Glutamatergic neuron (in vitro differentiated cells): Measurements from ENCODE around the gene KCNMB2. TPM values are rescaled to one million over a fixed set of nuclear protein-coding genes. Genes with fewer than 3 reads are reported as not detected.

Experiments
- DNase-seq: peaks from one replicate; pipeline ENCODE4 v3.0.0; 2022
- H3K27ac Mint-ChIP-seq: one replicate; pipeline ENCODE4 v1.8.0; 2020; ENCODE audit warnings: mild to moderate bottlenecking, mixed read lengths, inconsistent platforms; ENCODE audit not compliant: unreplicated experiment
- H3K27me3 Mint-ChIP-seq: one replicate; pipeline ENCODE4 v1.8.0; 2020; ENCODE audit warnings: mild to moderate bottlenecking, moderate library complexity, mixed read lengths, inconsistent platforms; ENCODE audit not compliant: unreplicated experiment
- H3K36me3 Mint-ChIP-seq: one replicate; pipeline ENCODE4 v1.8.0; 2020; ENCODE audit warnings: mild to moderate bottlenecking, mixed read lengths, inconsistent platforms; ENCODE audit not compliant: unreplicated experiment
- H3K4me1 Mint-ChIP-seq: one replicate; pipeline ENCODE4 v1.8.0; 2020; ENCODE audit warnings: mild to moderate bottlenecking, low read depth, mixed read lengths, inconsistent platforms; ENCODE audit not compliant: unreplicated experiment
- H3K4me3 Mint-ChIP-seq: one replicate; pipeline ENCODE4 v1.8.0; 2020; ENCODE audit warnings: mild to moderate bottlenecking, mixed read lengths, inconsistent platforms; ENCODE audit not compliant: unreplicated experiment
- H3K9me3 Mint-ChIP-seq: one replicate; pipeline ENCODE4 v1.8.0; 2020; ENCODE audit warnings: mild to moderate bottlenecking, moderate library complexity, mixed read lengths, inconsistent platforms; ENCODE audit not compliant: unreplicated experiment
- total RNA-seq: library from RNA; stranded (reverse); fragmentation: NEBNext Ultra II Directional; extraction: Animal tissue kit (Norgen Biotek cat#: 25700); gene quantifications from one replicate; pipeline ENCODE4 v1.2.1, GENCODE V29; 2021; ENCODE audit not compliant: unreplicated experiment
- TF ChIP-seq, protein P1 (sequence below): fragments of 200-600 bp; sonication (generic); IDR thresholded peaks from one replicate; pipeline ENCODE4 v1.5.0; 2021; ENCODE audit not compliant: partially characterized antibody, unreplicated experiment

KCNMB2 gene
- total RNA-seq, 1 donor from 2014 or later: 0.47 TPM

- no peak overlapping the region for H3K4me3 Mint-ChIP-seq
- TF ChIP-seq, protein P1, sequence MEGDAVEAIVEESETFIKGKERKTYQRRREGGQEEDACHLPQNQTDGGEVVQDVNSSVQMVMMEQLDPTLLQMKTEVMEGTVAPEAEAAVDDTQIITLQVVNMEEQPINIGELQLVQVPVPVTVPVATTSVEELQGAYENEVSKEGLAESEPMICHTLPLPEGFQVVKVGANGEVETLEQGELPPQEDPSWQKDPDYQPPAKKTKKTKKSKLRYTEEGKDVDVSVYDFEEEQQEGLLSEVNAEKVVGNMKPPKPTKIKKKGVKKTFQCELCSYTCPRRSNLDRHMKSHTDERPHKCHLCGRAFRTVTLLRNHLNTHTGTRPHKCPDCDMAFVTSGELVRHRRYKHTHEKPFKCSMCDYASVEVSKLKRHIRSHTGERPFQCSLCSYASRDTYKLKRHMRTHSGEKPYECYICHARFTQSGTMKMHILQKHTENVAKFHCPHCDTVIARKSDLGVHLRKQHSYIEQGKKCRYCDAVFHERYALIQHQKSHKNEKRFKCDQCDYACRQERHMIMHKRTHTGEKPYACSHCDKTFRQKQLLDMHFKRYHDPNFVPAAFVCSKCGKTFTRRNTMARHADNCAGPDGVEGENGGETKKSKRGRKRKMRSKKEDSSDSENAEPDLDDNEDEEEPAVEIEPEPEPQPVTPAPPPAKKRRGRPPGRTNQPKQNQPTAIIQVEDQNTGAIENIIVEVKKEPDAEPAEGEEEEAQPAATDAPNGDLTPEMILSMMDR: no peak
- peaks cover 18% of the 10 kb centered on the region for H3K4me1 Mint-ChIP-seq
- no peak overlapping the region for H3K27ac Mint-ChIP-seq
- no peaks in the 10 kb centered on the region for H3K27me3 Mint-ChIP-seq
- no peaks in the 10 kb centered on the region for H3K36me3 Mint-ChIP-seq
- no peaks in the 10 kb centered on the region for H3K9me3 Mint-ChIP-seq
- no peak for DNase-seq
Observed at GRCh38 chr3:178805741-178806140, 269.5 kb downstream of the KCNMB2 start.

GRCh38 chr3:178806651-178807050 lies 270.4 kb downstream of the KCNMB2 start:
- no peaks in the 10 kb centered on the region for H3K27me3 Mint-ChIP-seq
- H3K9me3 Mint-ChIP-seq: no peaks in the 10 kb centered on the region
- DNase-seq: no peak
- TF ChIP-seq, protein P1: no peak
- H3K4me3 Mint-ChIP-seq: no peak overlapping the region
- H3K27ac Mint-ChIP-seq: no peak overlapping the region
- H3K36me3 Mint-ChIP-seq: no peaks in the 10 kb centered on the region
- H3K4me1 Mint-ChIP-seq: peaks cover 19% of the 10 kb centered on the region

GRCh38 chr3:178807694-178808093 lies 271.5 kb downstream of the KCNMB2 start:
- TF ChIP-seq, protein P1: no peak
- H3K27ac Mint-ChIP-seq: no peak overlapping the region
- H3K4me1 Mint-ChIP-seq: peaks cover 20% of the 10 kb centered on the region
- no peak for DNase-seq
- H3K36me3 Mint-ChIP-seq: no peaks in the 10 kb centered on the region
- no peak overlapping the region for H3K4me3 Mint-ChIP-seq
- no peaks in the 10 kb centered on the region for H3K27me3 Mint-ChIP-seq
- no peaks in the 10 kb centered on the region for H3K9me3 Mint-ChIP-seq

DNA sequence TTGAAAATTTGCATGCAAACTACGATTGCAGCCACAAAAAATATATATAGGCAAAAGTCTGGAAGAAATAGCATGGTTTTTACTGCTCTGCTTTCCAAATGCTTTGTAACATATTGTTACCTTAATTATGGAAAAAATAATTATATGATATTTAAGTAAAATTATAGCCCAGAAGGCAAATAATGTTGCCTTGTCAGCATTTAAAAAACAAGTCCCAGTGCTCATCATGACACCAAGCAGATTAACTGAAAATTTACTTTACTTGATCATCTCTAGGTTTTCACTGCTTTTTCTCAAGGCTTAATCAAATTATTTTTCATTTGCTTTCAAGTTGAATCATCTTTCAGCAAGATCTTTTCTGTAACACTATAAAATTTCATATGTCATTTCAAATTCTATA lies 272.5 kb downstream of the KCNMB2 start:
- no peak for DNase-seq
- H3K27ac Mint-ChIP-seq: no peak overlapping the region
- H3K36me3 Mint-ChIP-seq: no peaks in the 10 kb centered on the region
- no peaks in the 10 kb centered on the region for H3K9me3 Mint-ChIP-seq
- no peaks in the 10 kb centered on the region for H3K27me3 Mint-ChIP-seq
- no peak overlapping the region for H3K4me3 Mint-ChIP-seq
- H3K4me1 Mint-ChIP-seq: peaks cover 10% of the 10 kb centered on the region
- TF ChIP-seq, protein P1: no peak

DNA sequence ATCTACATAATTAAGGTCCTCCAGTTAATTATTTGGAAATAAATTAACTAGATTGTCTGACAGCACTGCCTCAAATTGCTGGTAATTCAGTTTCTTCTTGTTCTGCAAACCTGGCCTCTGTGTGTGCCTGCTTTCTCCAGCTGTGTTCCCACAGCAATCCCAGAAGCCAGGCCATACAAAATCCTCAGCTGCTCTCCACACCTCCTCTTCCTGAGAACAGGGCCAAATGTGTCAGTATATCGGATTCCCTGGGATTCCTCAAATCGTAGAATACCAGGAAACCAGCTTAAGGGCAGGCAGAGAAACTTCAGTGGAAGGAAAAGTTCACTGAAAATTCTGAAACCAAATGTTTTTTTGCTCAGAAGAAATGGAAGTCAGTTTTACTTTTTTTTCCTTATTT lies 273.9 kb downstream of the KCNMB2 start:
- Mint-ChIP-seq H3K27me3 (no peaks in the 10 kb centered on the region), H3K4me3 (no peak overlapping the region), H3K4me1 (peaks cover 8% of the 10 kb centered on the region), H3K9me3 (no peaks in the 10 kb centered on the region), H3K36me3 (no peaks in the 10 kb centered on the region), H3K27ac (no peak overlapping the region)
- no peak for DNase-seq
- TF ChIP-seq, protein P1: no peak
